ENCODE measurements around the gene SCD. TPM values are rescaled to one million over a fixed set of nuclear protein-coding genes. Genes with fewer than 3 reads are reported as not detected.

SCD gene
- total RNA-seq, 1 donor from 2014 or later: 97.0 TPM

GRCh38 chr10:100340948-100341847, 5.8 kb upstream of the SCD start:
- no peak for DNase-seq (ENCODE audit: low spot score)

DNA sequence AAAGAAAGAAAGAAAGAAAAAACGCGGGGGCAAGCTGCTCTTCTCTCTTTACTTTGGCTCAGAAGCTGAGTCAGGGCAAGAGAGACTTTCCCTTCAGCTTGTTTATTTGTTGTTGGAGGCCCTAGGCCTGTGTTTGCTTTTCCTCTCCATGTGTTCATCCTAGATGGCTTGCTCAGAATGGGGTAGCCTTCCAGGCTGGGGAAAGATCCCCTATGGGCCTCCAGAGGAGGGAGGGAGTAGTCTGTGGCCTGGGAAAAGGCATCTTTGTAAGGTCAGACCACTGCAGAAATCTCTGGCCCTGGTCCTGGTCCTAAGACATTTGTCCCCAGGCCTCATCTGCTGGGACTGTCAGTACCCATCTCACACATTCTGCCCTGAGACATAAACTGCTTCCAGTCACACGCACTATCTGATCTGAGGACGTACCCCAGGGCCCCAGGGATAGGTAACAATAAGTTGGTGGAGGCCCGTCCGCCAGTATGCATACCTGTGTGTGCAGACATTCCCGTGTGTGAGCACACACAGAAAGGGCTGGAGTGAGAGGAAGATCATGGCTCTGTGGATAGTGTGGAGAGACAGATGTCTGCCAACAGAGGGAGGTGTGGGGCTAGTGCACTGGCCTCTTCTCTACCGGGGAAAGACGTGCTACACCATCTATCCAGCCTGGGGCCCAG, 4.9 kb upstream of the SCD start:
- DNase-seq (ENCODE audit: low spot score): peak; percentile 58

DNA sequence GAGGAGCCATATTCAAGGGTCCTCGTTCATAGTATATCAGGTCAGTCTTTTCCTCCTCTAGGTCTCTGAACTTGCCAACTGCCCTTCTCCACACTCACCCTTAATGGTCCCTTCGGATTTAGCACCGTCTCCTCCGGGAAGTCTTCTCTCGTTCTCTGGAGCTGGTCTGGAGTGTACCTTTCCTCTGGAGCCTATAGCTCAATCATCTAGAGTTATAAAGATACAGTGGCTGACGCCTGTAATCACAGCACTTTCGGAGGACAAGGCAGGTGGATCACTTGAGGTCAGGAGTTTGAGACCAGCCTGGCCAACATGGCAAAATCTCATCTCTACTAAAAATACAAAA, 4.4 kb upstream of the SCD start:
- DNase-seq (ENCODE audit: low spot score): no peak

DNA sequence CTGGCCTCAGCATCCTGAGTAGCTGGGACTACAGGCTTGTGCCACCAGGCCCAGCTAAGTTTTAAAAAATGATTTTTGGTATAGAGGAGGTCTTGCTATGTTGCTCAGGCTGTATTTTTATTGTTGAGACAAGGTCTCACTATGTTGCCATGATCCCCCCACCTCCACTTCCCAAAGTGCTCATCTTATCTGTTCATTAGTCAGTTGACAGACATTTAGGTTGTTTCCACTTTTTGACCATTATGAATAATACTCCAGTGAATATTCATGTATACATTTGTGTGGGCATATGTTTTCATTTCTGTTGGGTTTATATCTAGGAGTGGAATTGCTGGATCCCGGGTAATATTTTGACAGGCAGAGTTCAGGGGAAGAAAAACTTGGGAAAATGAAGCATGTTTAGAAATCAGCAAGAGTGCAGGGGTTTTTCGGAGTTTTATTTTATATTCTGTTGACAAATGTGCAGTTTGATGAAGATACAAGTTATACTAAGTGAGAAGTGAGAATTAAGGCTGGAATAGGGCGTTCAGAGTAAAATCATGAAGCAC, 2.7 kb upstream of the SCD start:
- no peak for DNase-seq (ENCODE audit: low spot score)

DNA sequence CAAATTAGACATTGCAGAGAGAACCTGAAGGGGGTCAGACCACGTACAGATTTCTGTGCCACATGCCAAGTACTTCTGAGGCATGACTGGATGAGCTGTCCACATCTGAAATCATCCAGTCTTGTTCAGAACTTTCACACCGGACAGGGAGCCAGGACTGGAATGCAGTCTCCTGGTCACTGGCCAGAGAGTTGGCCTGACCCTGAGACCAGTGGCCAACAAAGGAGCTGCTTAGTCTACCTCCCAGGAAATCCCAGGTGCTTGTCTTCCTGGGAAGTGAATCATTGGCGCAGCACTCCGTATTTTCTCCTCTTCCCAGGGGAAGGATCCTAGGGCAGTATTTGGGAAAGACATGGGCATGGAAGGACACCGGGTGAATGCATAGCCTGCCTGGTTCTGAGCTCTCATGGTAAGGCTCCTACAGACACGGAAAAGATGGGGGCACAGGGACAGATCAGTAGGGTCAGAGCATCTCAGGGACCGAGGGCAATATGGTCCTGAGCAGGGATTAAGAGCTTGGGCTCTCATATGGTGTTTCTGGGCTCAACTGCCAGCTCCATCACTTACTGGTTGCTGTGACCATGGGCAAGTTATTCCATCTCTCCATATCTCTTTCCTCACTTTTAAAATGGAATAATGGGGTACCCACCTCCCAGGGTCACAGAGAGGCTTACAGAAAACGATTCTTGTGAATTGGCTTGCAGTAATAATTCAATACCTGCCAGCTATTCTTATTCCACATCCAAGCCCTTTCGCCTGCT, 1.3 kb upstream of the SCD start:
- no peak for DNase-seq (ENCODE audit: low spot score)

DNA sequence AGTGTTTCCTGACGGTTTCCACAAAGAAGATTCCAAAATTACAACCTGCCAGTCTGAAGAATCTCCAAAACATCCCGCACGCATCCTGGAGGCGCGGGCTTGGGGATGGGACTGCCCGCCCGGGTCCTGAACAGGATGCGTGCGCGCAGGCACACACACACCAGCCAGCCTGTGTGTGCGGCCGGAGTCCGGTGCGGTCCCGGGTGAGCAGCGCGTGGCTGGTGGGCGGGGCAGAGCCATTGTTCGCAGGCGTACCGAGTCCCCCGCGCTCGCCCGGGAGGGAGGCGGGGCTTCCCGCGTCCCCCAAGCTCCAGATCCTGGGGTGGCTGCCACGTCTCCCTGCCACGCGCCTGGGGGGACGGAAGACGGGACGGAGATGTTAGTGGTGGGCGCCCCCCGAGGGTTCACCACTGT, 675 bp upstream of the SCD start:
- peak; percentile 73 for DNase-seq (ENCODE audit: low spot score)

- DNase-seq (ENCODE audit: low spot score): no peak
Measured at GRCh38 chr10:100347568-100348195, 649 bp downstream of the SCD start.

GRCh38 chr10:100348389-100348927, 1.4 kb downstream of the SCD start:
- no peak for DNase-seq (ENCODE audit: low spot score)

DNA sequence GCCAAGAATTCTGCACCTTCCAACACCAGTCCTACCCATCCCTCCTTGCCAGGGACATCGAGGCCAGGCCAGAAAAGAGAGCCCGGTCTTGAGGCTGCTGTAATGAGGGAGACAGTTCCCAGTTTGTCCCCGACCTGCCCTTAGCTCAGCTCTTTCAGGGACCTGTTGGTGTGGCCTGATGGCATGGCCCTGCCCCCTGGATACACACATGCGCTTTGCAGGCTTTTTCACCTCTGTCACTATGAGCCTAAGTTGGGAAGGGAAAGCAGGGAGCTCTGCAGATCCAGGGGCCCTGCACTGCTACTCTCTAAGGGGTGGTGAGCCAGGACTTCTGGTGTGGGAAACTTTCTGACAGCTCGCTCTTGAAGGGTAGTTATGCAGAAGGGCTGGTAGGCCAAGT, 2.1 kb downstream of the SCD start:
- no peak for DNase-seq (ENCODE audit: low spot score)

DNA sequence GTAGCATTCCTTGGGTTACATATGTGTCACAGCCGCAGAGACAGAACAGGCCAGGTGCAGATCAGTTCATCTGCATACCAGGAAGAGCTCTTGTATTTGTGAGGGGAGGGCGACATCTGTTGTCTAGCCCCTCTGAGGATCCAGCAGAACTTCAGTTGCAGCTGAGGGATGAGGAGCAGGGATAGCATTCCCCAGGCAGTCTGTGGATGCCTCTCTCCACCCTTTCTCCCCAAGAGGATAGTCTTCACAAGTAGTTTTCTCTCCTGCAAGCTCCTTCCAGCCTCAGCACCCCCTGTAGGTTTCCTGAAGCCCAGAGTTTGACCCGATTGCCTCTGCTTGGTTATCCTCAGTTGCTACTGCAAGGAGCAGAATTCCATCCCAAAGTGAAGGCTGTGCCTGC, 2.6 kb downstream of the SCD start:
- DNase-seq (ENCODE audit: low spot score): no peak

DNA sequence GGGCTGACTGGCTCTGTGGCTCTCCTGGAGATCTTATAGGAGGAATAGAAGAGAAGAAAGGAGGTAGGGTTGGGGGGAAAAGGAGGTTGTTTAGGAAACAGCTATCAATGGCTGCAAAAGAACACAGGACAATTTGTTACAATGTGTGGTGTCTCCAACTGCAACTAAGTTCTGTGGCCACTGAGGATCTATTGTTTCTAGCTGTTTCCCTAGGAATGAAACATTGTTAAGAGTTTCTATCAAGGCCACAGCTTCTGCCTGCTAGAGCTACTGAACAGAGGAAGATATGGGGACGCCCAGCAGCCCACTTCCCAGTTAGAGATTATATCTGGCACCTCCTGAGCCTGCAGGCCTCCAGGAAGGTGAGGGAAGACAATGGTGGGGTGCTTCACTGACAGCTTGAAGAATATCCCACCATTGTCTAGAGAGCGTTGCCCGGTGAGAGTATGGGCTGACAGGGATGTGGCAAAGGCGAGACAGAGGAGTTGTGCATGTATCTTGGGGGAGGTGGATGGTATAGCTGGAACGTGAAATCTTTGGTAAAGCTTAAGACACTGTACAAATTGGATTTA, 4.0 kb downstream of the SCD start:
- no peak for DNase-seq (ENCODE audit: low spot score)

GRCh38 chr10:100353770-100354485, 6.9 kb downstream of the SCD start:
- no peak for DNase-seq (ENCODE audit: low spot score)

DNA sequence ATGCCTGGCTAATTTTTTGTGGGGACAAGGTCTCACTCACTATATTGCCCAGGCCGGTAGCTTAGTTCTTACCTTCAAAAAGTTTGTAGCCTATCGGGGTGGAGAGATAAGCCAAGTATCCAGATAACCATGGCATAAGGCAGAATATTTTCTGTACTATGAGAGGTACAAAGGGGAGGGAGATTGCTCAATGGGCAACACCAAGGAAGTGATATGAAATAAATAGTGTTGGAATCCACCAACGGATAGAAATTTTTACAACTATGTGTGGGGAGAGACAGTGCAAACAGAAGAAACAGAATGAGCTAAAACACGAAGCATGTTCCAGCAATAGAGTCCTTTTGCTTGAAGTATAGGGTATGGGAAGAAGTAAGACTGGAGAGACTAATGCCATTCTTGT, 8.1 kb downstream of the SCD start:
- DNase-seq (ENCODE audit: low spot score): no peak

- no peak for DNase-seq (ENCODE audit: low spot score)
Measured at GRCh38 chr10:100356067-100357017, 9.3 kb downstream of the SCD start.

DNA sequence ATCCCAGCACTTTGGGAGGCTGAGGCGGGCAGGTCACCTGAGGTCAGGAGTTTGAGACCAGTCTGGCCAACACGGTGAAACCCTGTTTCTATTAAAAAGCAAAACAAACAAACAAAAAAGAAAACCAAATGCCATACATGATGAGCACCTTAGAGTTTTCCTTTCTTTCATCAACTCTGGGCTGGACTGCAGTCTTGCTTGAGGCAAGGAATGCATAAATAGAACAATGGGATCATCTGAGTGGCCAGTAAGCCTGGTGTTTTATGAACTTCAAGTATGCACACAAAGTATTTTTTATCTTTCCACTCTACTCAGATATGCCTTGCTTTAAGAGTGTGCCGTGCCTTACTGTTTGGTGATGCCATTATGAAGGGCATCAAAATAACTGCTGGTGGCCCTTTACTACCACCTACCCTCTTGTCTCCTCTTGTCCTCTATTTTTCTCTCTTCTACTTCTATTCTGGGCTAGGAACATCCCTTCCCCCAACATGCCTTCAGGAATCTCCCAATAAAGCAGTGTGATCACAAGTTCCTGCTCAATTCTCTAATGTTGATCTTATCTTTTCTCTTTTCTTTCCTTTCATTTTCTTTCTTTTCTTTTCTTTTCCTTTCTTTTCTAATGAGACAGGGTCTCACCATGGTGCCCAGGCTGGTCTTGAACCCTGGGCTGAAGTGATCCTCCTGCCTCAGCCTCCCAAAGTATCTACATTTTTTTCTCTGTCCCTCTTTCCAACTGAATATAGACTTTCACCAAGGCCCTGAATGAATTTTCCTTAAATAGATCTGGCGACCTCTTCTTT, 10.2 kb downstream of the SCD start:
- DNase-seq (ENCODE audit: low spot score): no peak

- no peak for DNase-seq (ENCODE audit: low spot score)
Measured at GRCh38 chr10:100359030-100359432, 12.0 kb downstream of the SCD start.

- DNase-seq (ENCODE audit: low spot score): no peak
Measured at GRCh38 chr10:100359529-100360150, 12.6 kb downstream of the SCD start.

DNA sequence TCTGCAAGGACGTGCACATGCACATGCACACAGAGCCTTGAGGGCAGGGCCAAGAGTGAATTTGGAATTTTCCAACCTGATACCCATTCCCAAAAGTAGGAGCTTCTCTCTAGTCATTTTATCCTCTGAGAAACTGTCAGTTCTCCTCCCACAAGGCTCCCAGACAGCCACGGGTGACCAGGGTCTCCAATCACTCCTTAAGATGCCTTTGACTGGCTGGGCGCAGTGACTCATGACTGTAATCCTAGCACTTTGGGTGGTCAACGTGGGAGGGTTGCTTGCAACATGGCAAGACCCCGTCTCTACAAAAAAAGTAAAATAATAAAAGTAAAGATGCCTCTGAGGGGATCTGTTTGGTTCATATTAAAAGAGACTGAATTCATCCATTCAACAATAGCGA, 13.2 kb downstream of the SCD start:
- DNase-seq (ENCODE audit: low spot score): no peak

All from mucosa of gallbladder (tissue), 1 donor.